T-helper 1 cell treated with Interleukin-12 subunit alpha and Interleukin-12 subunit beta and Interleukin-4 antibody, amounts not matched to agents 30 μg/mL and 1 μg/mL, for 36 hours (primary cell): ENCODE measurements around the gene AUP1.
A peak's percentile ranks its signal among the peaks of the same experiment; 100 is the strongest.

Source experiments
- H3K27ac Mint-ChIP-seq: one replicate; pipeline ENCODE4 v1.8.0; 2021; ENCODE audit warnings: mild to moderate bottlenecking, mixed read lengths
- H3K27me3 Mint-ChIP-seq: one replicate; pipeline ENCODE4 v1.8.0; 2021; ENCODE audit warnings: low read depth, mixed read lengths
- H3K36me3 Mint-ChIP-seq: one replicate; pipeline ENCODE4 v1.8.0; 2021; ENCODE audit warnings: low read depth, mixed read lengths
- H3K4me1 Mint-ChIP-seq: one replicate; pipeline ENCODE4 v1.8.0; 2021; ENCODE audit warnings: low read depth, mixed read lengths
- H3K4me3 Mint-ChIP-seq: one replicate; pipeline ENCODE4 v1.8.0; 2021; ENCODE audit warnings: mild to moderate bottlenecking, moderate library complexity, mixed read lengths
- H3K9me3 Mint-ChIP-seq: one replicate; pipeline ENCODE4 v1.8.0; 2021; ENCODE audit warnings: mixed read lengths

Gene AUP1

DNA sequence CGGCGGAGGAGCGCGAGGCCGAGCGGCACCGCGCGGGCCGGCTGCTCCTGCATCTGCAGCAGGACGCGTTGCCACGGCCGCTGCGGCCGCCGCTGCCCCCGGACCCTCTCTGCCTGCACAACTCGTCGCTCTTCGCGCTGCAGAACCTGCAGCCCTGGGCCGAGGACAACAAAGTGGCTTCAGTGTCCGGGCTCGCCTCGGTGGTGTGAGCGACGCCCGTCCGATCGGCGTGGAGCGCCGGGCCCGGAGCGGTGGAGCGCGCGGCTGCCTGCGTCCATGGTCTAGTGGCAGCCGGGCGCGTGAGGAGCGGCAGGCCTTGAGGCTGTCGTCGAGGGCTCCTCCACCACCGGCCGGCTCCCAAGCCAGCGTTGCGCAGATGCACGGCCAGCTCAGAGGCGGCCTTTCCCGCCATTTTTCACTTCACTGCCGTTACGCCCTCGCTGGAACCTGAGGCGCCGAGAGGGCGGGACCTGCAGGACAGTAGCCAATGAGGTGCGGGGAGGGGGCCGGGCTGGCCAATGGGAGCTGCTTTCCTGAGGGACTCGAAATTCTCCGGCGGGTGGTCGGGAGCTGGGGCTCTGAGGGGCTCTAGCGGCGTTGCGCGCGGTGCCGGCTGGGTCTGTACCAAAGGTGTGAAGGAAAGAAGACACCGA, 13.4 kb downstream of the AUP1 start:
- Mint-ChIP-seq H3K4me1 (peaks cover 16% of the 10 kb centered on the region), H3K9me3 (no peaks in the 10 kb centered on the region), H3K27me3 (peaks cover 81% of the 10 kb centered on the region), H3K27ac (peak overlapping the region; percentile 37), H3K36me3 (peaks cover 8% of the 10 kb centered on the region), H3K4me3 (peak overlapping the region; percentile 73)

- peak overlapping the region; percentile 80 for H3K4me3 Mint-ChIP-seq
Measured at GRCh38 chr2:74515271-74515980, 14.1 kb downstream of the AUP1 start.

DNA sequence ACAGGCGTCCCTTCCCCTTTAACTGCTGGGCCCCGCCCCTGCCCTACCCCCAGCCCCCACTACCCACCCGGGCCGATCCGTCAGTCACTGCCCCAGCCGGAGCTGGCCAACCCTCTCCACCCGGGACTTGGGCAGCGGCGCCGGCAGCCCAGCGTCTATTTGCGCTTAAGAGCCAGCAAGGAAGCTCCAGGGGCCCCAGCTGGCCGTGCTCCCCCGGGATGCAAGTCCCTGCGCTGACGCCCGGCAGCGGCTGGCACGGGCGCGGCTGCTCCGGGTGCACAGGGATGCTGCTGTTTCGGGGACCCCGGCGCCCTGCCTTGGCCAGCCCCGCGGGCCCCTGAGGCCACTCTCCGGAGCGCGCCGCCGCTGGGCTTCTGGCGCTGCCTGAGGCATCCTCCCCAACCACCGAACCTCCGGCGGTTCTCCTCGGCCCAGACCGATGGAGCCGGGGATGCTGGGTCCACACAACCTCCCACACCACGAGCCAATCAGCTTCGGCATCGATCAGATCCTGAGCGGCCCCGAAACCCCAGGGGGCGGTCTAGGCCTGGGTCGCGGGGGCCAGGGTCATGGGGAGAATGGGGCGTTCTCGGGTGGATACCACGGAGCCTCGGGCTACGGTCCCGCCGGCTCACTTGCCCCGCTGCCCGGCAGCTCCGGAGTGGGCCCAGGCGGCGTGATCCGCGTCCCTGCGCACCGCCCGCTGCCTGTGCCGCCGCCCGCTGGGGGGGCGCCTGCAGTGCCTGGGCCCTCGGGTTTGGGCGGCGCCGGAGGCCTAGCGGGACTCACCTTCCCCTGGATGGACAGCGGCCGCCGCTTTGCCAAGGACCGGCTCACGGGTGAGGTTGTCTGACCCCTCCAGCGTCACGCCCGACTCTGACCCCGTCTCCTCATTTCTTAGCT, 14.9 kb downstream of the AUP1 start, which contains the start of gene TLX2:
TSS of gene TLX2 (plus strand) at position 83 of the 903 bp plus-strand sequence. CDS start at position 440, 357 bp downstream.
- H3K27ac Mint-ChIP-seq, result no peak within 1 kb of the TSS

More at GRCh38 chr2:74515271-74515980, 14.1 kb downstream of the AUP1 start:
- no peaks in the 10 kb centered on the region for H3K9me3 Mint-ChIP-seq
- H3K36me3 Mint-ChIP-seq, result peaks cover 8% of the 10 kb centered on the region
- peaks cover 19% of the 10 kb centered on the region for H3K4me1 Mint-ChIP-seq
- peaks cover 85% of the 10 kb centered on the region for H3K27me3 Mint-ChIP-seq
- H3K27ac Mint-ChIP-seq, result no peak overlapping the region

DNA sequence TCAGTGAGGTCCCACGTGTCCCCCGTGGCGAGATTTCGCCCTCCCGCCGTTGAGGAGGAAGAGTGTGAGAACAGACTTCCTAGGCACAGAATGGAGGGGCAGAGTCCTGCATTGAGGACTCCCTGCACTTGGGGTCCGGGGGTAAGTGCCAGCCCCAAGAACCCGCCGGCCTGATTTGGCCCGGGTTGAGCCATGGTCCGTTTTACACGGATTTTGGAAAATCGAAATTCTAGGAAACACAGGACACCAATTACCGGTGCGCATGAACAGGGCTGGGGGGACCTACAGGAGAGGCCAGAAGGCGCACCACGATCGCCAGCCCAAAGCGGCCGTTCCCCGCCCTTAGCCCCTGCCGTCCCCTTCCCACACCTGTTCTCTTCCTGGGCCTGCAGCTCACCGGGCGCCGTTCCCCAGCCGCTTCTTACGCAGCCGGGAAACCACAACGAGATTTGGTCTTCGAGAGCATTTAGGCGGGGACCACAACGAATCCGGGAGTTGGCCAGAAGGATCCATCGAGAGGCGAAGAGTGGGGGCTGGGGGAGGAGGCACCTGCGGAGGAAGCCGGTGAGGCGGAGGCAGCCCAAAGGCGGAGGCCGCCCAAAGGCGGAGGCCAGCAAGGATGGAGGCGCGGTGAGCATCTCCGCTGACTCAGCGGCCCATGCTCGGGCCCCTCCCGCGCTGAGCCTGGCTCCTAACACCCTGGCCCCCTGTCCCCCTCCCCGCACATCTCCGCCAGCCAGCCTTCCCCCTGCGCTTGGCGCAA, 15.7 kb downstream of the AUP1 start:
- peaks cover 77% of the 10 kb centered on the region for H3K27me3 Mint-ChIP-seq
- peaks cover 22% of the 10 kb centered on the region for H3K4me1 Mint-ChIP-seq
- peak overlapping the region; percentile 65 for H3K4me3 Mint-ChIP-seq
- H3K36me3 Mint-ChIP-seq, result peaks cover 8% of the 10 kb centered on the region
- H3K27ac Mint-ChIP-seq, result no peak overlapping the region
- no peaks in the 10 kb centered on the region for H3K9me3 Mint-ChIP-seq

More for the DNA sequence above, 14.9 kb downstream of the AUP1 start, which contains the start of gene TLX2:
- no peaks in the 10 kb centered on the region for H3K9me3 Mint-ChIP-seq
- H3K27me3 Mint-ChIP-seq, result peaks cover 82% of the 10 kb centered on the region
- peaks cover 21% of the 10 kb centered on the region for H3K4me1 Mint-ChIP-seq
- H3K36me3 Mint-ChIP-seq, result peaks cover 8% of the 10 kb centered on the region
- H3K4me3 Mint-ChIP-seq, result peak within 1 kb of the TSS; percentile 80

DNA sequence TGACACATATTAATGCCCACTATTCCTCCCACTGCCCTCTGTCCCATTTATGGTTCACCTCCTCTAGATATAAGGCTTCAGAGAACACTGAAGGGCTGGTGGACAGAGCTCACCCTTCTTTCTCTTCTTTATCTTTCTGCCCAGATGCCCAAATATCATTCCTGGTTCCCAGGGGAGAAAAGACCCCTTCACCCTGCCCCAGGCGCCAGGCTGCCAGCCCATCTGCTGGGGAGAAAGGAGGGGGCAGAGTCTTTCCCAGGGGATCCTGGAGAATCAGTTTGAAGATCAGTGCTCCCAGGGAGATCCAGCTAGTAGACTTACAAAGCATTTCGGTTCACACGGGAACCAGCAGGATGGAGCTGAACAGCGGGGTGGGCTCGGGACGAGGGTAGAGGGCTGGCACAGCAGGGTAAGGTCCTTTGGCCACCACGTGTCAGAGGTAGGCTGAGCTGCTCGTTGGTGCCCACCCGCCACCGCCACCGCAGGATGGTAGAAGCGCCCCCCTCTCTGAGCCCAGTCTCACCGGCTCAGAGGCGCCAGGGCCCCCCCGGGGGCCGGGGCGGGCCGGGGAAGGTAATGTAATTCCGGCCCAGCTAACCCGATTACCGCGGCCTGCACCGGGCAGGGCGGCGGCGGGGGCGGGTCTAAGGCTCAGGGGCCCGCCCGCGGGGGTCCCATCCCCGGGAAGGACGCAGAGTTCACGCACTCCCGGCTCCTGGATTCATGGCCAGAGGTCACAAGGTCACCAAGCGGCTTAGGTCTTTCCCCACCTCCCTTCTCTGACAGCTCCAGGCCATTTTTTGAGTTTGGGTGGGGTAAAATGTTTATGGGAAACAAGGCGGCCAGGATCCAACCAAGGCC, 16.5 kb downstream of the AUP1 start:
- no peaks in the 10 kb centered on the region for H3K9me3 Mint-ChIP-seq
- H3K27ac Mint-ChIP-seq, result no peak overlapping the region
- peaks cover 29% of the 10 kb centered on the region for H3K4me1 Mint-ChIP-seq
- H3K27me3 Mint-ChIP-seq, result peaks cover 68% of the 10 kb centered on the region
- peak overlapping the region; percentile 65 for H3K4me3 Mint-ChIP-seq
- peaks cover 11% of the 10 kb centered on the region for H3K36me3 Mint-ChIP-seq

GRCh38 chr2:74511104-74511989, 18.2 kb downstream of the AUP1 start:
- Mint-ChIP-seq H3K36me3 (peaks cover 13% of the 10 kb centered on the region), H3K4me1 (peaks cover 37% of the 10 kb centered on the region), H3K4me3 (no peak overlapping the region), H3K9me3 (no peaks in the 10 kb centered on the region), H3K27me3 (peaks cover 56% of the 10 kb centered on the region), H3K27ac (no peak overlapping the region)

DNA sequence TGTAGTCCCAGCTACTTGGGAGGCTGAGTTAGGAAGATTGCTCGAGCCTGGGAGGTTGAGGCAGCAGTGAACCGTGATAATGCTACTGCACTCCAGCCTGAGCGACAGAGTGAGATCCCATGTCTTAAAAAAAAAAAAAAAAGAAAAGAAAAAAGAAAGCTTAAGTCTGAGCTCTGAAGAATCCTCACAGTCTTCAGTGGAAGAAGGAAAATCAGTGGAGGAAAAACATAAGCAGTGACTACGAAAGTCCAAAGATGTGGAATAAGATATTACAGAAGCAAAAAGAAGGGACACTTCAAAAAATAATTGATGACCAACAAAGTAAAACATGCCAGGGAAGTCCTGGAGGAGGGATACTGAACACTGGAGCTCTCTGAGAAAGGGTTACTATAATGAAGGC, 19.2 kb downstream of the AUP1 start:
- Mint-ChIP-seq H3K4me1 (peaks cover 39% of the 10 kb centered on the region), H3K9me3 (no peaks in the 10 kb centered on the region), H3K36me3 (peaks cover 17% of the 10 kb centered on the region), H3K27me3 (peaks cover 48% of the 10 kb centered on the region), H3K27ac (no peak overlapping the region), H3K4me3 (no peak overlapping the region)

GRCh38 chr2:74507926-74508520, 21.5 kb downstream of the AUP1 start:
- H3K27ac Mint-ChIP-seq, result peak overlapping the region; percentile 100
- H3K9me3 Mint-ChIP-seq, result no peaks in the 10 kb centered on the region
- H3K27me3 Mint-ChIP-seq, result peaks cover 43% of the 10 kb centered on the region
- peaks cover 46% of the 10 kb centered on the region for H3K4me1 Mint-ChIP-seq
- peak overlapping the region; percentile 99 for H3K4me3 Mint-ChIP-seq
- H3K36me3 Mint-ChIP-seq, result peaks cover 27% of the 10 kb centered on the region

DNA sequence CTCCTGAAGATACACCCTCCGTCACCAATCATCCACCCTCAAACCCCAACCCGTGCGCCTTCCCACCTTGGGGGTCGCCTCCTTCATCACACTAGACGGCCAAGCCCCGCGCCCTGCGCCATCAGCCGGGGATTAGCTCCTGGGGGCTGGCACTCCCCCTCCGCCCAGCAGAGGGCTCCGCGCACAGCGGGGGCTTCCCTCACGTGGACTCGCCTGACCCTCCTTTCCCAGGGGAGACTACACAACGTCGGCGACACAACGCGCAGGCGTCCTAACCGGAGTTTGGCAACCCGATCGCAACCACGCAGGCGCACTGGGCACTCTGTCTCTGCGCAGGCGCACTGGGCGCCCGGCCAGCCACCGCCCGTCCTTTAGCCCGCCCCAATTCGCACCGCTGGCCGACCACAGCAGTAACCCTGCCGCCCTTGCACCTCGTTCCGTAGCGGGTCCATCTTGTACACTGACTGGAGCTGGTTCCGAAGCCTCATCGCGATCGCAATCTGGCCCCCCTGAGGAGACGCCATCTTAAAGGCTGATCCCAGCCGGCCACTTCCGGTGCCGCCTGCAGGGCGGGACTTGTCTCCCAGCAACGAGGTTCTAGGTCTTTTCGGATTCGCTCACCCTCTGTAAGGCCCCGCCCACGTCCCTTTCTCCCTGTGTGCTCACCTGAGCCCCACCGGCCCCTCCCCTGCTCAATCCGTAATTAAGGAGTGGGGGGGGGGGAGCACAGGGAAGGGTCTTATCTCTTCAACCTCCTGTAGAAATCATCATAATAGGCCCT, 22.2 kb downstream of the AUP1 start, which contains the start of gene PCGF1:
TSS of gene PCGF1 (minus strand) at position 551 of the 781 bp plus-strand sequence. CDS start at position 524, 27 bp downstream.
- H3K4me1 Mint-ChIP-seq, result peaks cover 50% of the 10 kb centered on the region
- peak within 1 kb of the TSS; percentile 100 for H3K27ac Mint-ChIP-seq
- peaks cover 27% of the 10 kb centered on the region for H3K36me3 Mint-ChIP-seq
- H3K27me3 Mint-ChIP-seq, result peaks cover 43% of the 10 kb centered on the region
- H3K4me3 Mint-ChIP-seq, result peak within 1 kb of the TSS; percentile 99
- H3K9me3 Mint-ChIP-seq, result no peaks in the 10 kb centered on the region

DNA sequence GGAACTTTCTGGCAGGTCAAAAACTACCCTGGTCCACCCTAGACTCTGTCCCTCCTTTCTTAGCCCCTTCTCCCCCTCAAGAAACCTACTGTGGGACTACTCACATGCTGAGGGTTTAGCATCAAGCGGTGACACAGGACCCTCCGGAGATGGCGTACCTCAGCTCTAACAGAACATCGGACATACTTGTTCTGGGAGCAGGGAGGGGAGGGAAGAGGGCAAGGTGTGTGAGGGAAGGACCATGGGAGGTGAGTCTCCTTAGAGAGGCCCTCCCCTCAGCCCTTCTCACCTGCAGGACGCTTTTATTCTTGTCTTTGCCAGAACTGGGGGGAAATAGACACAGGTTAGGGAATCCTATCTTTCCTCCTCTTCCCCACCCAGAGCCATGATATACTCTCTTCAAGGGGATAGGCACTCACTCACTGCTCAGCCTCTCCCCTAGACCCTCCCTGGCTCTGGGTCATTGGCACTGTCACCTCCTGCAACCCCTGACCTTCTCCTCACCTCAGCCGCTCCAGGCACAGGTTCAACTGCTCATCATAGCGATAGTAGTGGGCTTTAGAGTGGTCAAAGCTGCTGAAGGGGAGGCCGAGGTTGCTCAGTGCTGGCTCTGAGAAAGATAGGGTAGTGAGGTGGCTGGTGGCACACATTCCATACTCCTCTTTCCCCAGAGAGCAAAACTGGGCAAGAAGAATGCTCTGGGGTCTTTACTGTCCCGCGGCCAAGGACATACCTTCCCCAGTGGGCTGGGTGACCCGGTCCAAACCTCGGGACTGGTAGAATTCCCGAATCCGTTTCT, 23.9 kb downstream of the AUP1 start:
- Mint-ChIP-seq H3K27me3 (peaks cover 45% of the 10 kb centered on the region), H3K4me1 (peaks cover 50% of the 10 kb centered on the region), H3K36me3 (peaks cover 29% of the 10 kb centered on the region), H3K4me3 (peak overlapping the region; percentile 69), H3K9me3 (no peaks in the 10 kb centered on the region), H3K27ac (no peak overlapping the region)

- Mint-ChIP-seq H3K27ac (peak overlapping the region; percentile 50), H3K9me3 (no peaks in the 10 kb centered on the region), H3K36me3 (peaks cover 33% of the 10 kb centered on the region), H3K4me3 (peak overlapping the region; percentile 69), H3K4me1 (peaks cover 46% of the 10 kb centered on the region), H3K27me3 (peaks cover 47% of the 10 kb centered on the region)
Measured at GRCh38 chr2:74504591-74504990, 24.9 kb downstream of the AUP1 start.
